OCI-LY7 (cell line): Measurements from ENCODE around the gene PCSK9. TPM values are rescaled to one million over a fixed set of nuclear protein-coding genes. Genes with fewer than 3 reads are reported as not detected.

ENCODE experiments used
- BruUV-seq: library from RNA; stranded (reverse); fragments of 400-500 nt; replicated peaks from 2 replicates; lab custom pipeline; 2021; lab: Mats Ljungman, UMichigan
- CTCF ChIA-PET: fragments of 300-600 bp; sonication (Branson Sonifier 250); formaldehyde crosslinking; loops from one replicate; lab custom pipeline; 2022; ENCODE audit warnings: antibody characterized with exemption; ENCODE audit not compliant: unreplicated experiment; lab: Charles Lee
- POLR2A ChIA-PET: fragments of 300-600 bp; sonication (Branson Sonifier 250); formaldehyde crosslinking; loops from one replicate; lab custom pipeline; 2022; ENCODE audit warnings: antibody characterized with exemption; lab: Charles Lee
- DNase-seq: peaks from one replicate; pipeline ENCODE4 v3.0.0-alpha.2; 2015; ENCODE audit warnings: low spot score
- H2AFZ ChIP-seq: fragments of 200-600 bp; sonication (generic), shearing (Covaris generic); 2 replicates; pipeline ENCODE4 v1.6.1; 2014; ENCODE audit warnings: mild to moderate bottlenecking, antibody characterized with exemption, low read length, moderate library complexity
- H3K27ac ChIP-seq: fragments of 200-600 bp; sonication (generic); 2 replicates; pipeline ENCODE4 v1.5.1; 2014; ENCODE audit warnings: mixed run types, low read depth, mild to moderate bottlenecking, moderate library complexity, low read length, inconsistent platforms; ENCODE audit not compliant: poor library complexity, severe bottlenecking
- H3K36me3 ChIP-seq: fragments of 200-600 bp; sonication (generic); 2 replicates; pipeline ENCODE4 v1.6.1; 2014; ENCODE audit warnings: mild to moderate bottlenecking, antibody characterized with exemption, low read length, moderate library complexity, mixed read lengths; ENCODE audit not compliant: insufficient read depth
- H3K4me1 ChIP-seq: fragments of 200-600 bp; sonication (generic); 2 replicates; pipeline ENCODE4 v1.5.1; 2014; ENCODE audit warnings: mild to moderate bottlenecking, low read length; ENCODE audit not compliant: insufficient read depth, poor library complexity, severe bottlenecking
- H3K4me2 ChIP-seq: fragments of 200-600 bp; sonication (generic); 2 replicates; pipeline ENCODE4 v1.6.1; 2014; ENCODE audit warnings: mild to moderate bottlenecking, low read length
- H3K4me3 ChIP-seq: fragments of 200-600 bp; sonication (generic); 2 replicates; pipeline ENCODE4 v1.5.1; 2014; ENCODE audit warnings: mild to moderate bottlenecking, low read depth, low read length; ENCODE audit not compliant: poor library complexity, severe bottlenecking
- H3K79me2 ChIP-seq: fragments of 200-600 bp; sonication (generic); 2 replicates; pipeline ENCODE4 v1.6.1; 2016; ENCODE audit warnings: low read depth, mild to moderate bottlenecking, low read length, moderate library complexity, mixed read lengths; ENCODE audit not compliant: insufficient read depth
- H3K9me2 ChIP-seq: fragments of 200-600 bp; sonication (generic); 2 replicates; pipeline ENCODE4 v1.6.1; 2016; ENCODE audit warnings: mild to moderate bottlenecking, low read length, mixed read lengths; ENCODE audit not compliant: insufficient read depth
- H3K9me3 ChIP-seq: fragments of 200-600 bp; sonication (generic); 2 replicates; pipeline ENCODE4 v1.6.1; 2014; ENCODE audit warnings: mild to moderate bottlenecking, mixed run types, low read length, mixed read lengths
- H4K20me1 ChIP-seq: fragments of 200-600 bp; sonication (generic); 2 replicates; pipeline ENCODE4 v1.6.1; 2014; ENCODE audit warnings: mild to moderate bottlenecking, antibody characterized with exemption, low read length, moderate library complexity, mixed read lengths; ENCODE audit not compliant: insufficient read depth
- EZH2phosphoT487 ChIP-seq: fragments of 200-600 bp; sonication (generic); IDR thresholded peaks from 2 replicates; pipeline ENCODE4 v1.6.1; 2018; ENCODE audit warnings: low read depth, borderline replicate concordance, mild to moderate bottlenecking, mixed run types, antibody characterized with exemption, low read length, moderate library complexity, mixed read lengths
- intact Hi-C: fragments of 100-400 bp; cut with micrococcal nuclease; formaldehyde crosslinking; loops from one replicate; pipeline ENCODE4 v1.10.0; 2022; ENCODE audit not compliant: unreplicated experiment
- total RNA-seq, 2 experiments: library from RNA; depleted of rRNA in 1 of 2; stranded (reverse); fragments of >200 nt in 1 of 2; shearing (Covaris generic) in 1 of 2; gene quantifications; 2 replicates each; pipeline ENCODE4 v1.2.3, GENCODE V29; 2014 to 2022
- TF ChIP-seq, protein P1 (sequence below): fragments of 200-600 bp; sonication (generic); conservative IDR thresholded peaks from 2 replicates; pipeline ENCODE4 v1.5.1; 2014; ENCODE audit warnings: mild to moderate bottlenecking, antibody characterized with exemption, low read length, moderate library complexity, mixed read lengths

The PCSK9 gene
- total RNA-seq, 2 experiments from 2014 or later, result not detected

DNA sequence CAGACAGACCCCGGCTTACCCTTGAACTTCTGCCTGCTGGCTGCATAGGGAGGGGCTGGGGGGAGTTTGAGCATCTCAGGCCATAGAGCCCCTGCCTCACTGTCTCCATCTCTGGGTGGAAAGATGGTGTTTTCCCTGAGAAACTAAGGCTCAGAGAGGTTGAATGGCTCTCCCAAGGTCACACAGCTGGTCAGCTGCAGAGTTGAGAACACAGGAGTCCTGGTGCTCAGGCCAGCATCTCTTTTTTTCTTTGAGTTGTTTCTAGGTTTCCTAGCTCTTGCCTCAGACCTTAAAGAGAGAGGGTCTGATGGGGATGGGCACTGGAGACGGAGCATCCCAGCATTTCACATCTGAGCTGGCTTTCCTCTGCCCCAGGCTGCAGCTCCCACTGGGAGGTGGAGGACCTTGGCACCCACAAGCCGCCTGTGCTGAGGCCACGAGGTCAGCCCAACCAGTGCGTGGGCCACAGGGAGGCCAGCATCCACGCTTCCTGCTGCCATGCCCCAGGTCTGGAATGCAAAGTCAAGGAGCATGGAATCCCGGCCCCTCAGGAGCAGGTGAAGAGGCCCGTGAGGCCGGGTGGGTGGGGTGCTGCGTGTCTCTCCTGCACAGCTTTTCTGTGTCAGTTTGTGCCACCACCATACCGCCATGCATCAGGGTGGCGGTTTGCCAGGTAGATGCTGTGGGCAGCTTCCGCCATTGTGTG is 21.8 kb downstream of the PCSK9 start:
- TF ChIP-seq, protein P1, sequence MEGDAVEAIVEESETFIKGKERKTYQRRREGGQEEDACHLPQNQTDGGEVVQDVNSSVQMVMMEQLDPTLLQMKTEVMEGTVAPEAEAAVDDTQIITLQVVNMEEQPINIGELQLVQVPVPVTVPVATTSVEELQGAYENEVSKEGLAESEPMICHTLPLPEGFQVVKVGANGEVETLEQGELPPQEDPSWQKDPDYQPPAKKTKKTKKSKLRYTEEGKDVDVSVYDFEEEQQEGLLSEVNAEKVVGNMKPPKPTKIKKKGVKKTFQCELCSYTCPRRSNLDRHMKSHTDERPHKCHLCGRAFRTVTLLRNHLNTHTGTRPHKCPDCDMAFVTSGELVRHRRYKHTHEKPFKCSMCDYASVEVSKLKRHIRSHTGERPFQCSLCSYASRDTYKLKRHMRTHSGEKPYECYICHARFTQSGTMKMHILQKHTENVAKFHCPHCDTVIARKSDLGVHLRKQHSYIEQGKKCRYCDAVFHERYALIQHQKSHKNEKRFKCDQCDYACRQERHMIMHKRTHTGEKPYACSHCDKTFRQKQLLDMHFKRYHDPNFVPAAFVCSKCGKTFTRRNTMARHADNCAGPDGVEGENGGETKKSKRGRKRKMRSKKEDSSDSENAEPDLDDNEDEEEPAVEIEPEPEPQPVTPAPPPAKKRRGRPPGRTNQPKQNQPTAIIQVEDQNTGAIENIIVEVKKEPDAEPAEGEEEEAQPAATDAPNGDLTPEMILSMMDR, result no peak
- TF ChIP-seq EZH2phosphoT487, result no peak

DNA sequence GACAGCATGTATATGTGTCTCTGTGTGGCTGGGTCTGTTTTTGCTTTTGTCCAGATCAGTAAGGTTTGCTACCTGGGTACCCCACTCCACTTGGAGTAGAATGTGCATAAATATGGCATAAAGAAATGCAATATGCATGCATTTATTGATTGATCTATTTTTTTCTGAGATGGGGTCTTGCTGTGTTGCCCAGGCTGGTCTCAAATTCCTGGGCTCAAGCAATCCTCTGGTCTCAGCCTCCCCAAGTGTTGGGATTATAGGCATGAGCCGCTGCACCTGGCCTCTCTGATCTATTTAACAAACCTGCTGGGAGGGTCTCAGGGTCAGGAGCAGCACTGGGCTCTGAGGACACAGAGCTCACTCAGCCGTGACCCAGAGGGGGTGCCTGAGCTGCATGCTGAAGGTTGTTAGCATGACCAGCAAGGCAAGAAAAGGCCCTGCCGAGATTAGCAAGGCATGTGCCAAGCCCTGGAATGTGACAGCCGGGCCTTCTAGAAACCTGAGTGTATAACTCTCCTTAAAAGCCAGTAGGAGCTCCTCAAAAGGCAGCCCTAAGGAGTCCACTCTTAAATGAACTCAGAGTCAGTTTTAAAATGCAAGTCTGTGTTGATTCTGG is 22.5 kb downstream of the PCSK9 start:
- Histone ChIP-seq H4K20me1 (no peaks in the 10 kb centered on the region), H3K4me1 (peaks cover 9% of the 10 kb centered on the region), H3K4me3 (no peak overlapping the region), H3K27ac (no peak overlapping the region), H3K9me3 (no peaks in the 10 kb centered on the region), H3K4me2 (no peak overlapping the region), H3K9me2 (no peaks in the 10 kb centered on the region), H3K79me2 (no peaks in the 10 kb centered on the region), H3K36me3 (peaks cover 4% of the 10 kb centered on the region; the same call in 1 of the 2 replicates), H2AFZ (no peak overlapping the region)
- POLR2A ChIA-PET, result no interaction called here
- CTCF ChIA-PET, result no interaction called here
- DNase-seq, result no peak
- TF ChIP-seq, protein P1, result no peak
- TF ChIP-seq EZH2phosphoT487, result no peak
- BruUV-seq, result no TSS peak
- intact Hi-C loops, result no loop called here

More for the DNA sequence above, 21.8 kb downstream of the PCSK9 start:
- Histone ChIP-seq H3K4me1 (peaks cover 9% of the 10 kb centered on the region), H4K20me1 (no peaks in the 10 kb centered on the region), H3K4me2 (no peak overlapping the region), H3K4me3 (no peak overlapping the region), H2AFZ (no peak overlapping the region), H3K9me3 (no peaks in the 10 kb centered on the region), H3K79me2 (no peaks in the 10 kb centered on the region), H3K9me2 (no peaks in the 10 kb centered on the region), H3K27ac (no peak overlapping the region), H3K36me3 (no peaks in the 10 kb centered on the region)
- no TSS peak for BruUV-seq
- POLR2A ChIA-PET, result no interaction called here
- intact Hi-C loops, result no loop called here
- DNase-seq, result no peak
- CTCF ChIA-PET, result no interaction called here
